WERI-Rb-1 (cell line): ENCODE measurements around the gene SCEL.

ENCODE experiments used
- DNase-seq: peaks from one replicate; pipeline ENCODE4 v3.0.0-alpha.2; 2020
- H3K27ac ChIP-seq: fragments of 250-450 bp; sonication (Bioruptor Pico); 2 replicates; pipeline ENCODE4 v1.5.1; 2020; ENCODE audit warnings: mild to moderate bottlenecking, moderate library complexity
- H3K27me3 ChIP-seq: fragments of 250-450 bp; sonication (Bioruptor Pico); 2 replicates; pipeline ENCODE4 v1.5.1; 2021; ENCODE audit warnings: mild to moderate bottlenecking, low read depth, moderate library complexity; ENCODE audit not compliant: insufficient read depth, severe bottlenecking
- H3K36me3 ChIP-seq: fragments of 250-450 bp; sonication (Bioruptor Pico); 2 replicates; pipeline ENCODE4 v1.5.1; 2020; ENCODE audit warnings: mild to moderate bottlenecking, moderate library complexity
- H3K4me3 ChIP-seq: 2 replicates; pipeline ENCODE4 v1.5.1; 2011; ENCODE audit warnings: low read depth, mild to moderate bottlenecking, control low read depth, low read length
- H3K9me3 ChIP-seq: fragments of 250-450 bp; sonication (Bioruptor Pico); 2 replicates; pipeline ENCODE4 v1.5.1; 2021; ENCODE audit warnings: mild to moderate bottlenecking, moderate library complexity; ENCODE audit not compliant: severe bottlenecking
- TF ChIP-seq, protein P1 (sequence below): IDR thresholded peaks from 2 replicates; pipeline ENCODE4 v1.5.1; 2011; ENCODE audit warnings: low read depth, mild to moderate bottlenecking, control low read depth, inconsistent platforms, low read length

Gene SCEL

GRCh38 chr13:77508959-77509620, 26.4 kb upstream of the SCEL start:
- Histone ChIP-seq H3K9me3 (no peaks in the 10 kb centered on the region), H3K4me3 (no peak overlapping the region), H3K27me3 (no peaks in the 10 kb centered on the region), H3K36me3 (no peaks in the 10 kb centered on the region), H3K27ac (no peak overlapping the region)
- no peak for DNase-seq
- TF ChIP-seq, protein P1, sequence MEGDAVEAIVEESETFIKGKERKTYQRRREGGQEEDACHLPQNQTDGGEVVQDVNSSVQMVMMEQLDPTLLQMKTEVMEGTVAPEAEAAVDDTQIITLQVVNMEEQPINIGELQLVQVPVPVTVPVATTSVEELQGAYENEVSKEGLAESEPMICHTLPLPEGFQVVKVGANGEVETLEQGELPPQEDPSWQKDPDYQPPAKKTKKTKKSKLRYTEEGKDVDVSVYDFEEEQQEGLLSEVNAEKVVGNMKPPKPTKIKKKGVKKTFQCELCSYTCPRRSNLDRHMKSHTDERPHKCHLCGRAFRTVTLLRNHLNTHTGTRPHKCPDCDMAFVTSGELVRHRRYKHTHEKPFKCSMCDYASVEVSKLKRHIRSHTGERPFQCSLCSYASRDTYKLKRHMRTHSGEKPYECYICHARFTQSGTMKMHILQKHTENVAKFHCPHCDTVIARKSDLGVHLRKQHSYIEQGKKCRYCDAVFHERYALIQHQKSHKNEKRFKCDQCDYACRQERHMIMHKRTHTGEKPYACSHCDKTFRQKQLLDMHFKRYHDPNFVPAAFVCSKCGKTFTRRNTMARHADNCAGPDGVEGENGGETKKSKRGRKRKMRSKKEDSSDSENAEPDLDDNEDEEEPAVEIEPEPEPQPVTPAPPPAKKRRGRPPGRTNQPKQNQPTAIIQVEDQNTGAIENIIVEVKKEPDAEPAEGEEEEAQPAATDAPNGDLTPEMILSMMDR = no peak

DNA sequence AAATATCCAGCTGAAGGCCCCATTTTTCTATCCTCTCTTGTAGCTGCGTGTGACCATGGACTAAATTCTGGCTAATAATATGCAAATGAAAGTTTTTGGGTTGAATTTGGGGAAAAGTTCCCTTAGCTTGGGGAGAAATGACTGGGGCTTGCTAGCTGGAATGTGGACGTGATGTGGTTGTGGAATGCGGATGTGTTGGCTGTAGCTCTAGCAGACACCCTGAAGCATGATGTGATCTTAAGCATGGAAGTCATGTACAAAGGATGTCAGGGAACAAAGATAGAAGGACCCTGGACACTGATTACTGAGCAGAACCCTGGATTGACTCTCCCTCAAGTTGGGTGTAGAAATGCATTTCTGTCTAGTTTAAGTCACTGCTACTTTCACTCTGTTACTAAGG, 25.4 kb upstream of the SCEL start:
- H3K27ac ChIP-seq = no peak overlapping the region
- H3K4me3 ChIP-seq = no peak overlapping the region
- no peaks in the 10 kb centered on the region for H3K9me3 ChIP-seq
- no peak for DNase-seq
- no peaks in the 10 kb centered on the region for H3K27me3 ChIP-seq
- TF ChIP-seq, protein P1 = no peak
- H3K36me3 ChIP-seq = no peaks in the 10 kb centered on the region

- Histone ChIP-seq H3K4me3 (no peak overlapping the region), H3K9me3 (no peaks in the 10 kb centered on the region), H3K27me3 (no peaks in the 10 kb centered on the region), H3K27ac (no peak overlapping the region), H3K36me3 (no peaks in the 10 kb centered on the region)
- TF ChIP-seq, protein P1 = no peak
- DNase-seq = no peak
These were observed 24.0 kb upstream of the SCEL start for GRCh38 chr13:77511552-77511951.

DNA sequence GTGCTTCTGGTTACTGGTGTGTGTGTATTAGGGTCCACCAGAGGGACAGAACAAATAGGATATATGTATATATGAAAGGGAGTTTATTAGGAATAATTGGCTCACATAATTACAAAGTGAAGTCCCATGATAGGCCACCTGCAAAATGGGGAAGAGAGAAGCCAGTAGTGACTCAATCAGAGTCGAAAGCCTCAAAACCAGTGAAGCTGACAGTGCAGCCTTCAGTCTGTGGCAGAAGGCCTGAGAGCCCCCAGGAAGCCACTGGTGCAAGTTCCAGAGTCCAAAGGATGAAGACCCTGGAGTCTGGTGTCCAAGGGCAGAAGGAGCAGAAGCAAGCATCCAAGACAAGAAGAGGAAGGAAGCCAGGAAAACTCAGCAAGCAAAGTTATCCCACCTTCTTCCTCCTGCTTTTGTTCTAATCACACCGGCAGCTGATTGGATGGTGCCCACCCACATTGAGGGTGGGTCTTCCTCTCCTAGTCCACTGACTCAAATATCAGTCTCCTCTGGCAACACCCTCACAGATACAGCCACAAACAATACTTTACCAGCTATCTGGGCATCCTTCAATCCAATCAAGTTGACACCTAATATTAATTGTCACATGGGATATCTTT, 21.7 kb upstream of the SCEL start:
- Histone ChIP-seq H3K27me3 (no peaks in the 10 kb centered on the region), H3K36me3 (no peaks in the 10 kb centered on the region), H3K9me3 (no peaks in the 10 kb centered on the region), H3K27ac (no peak overlapping the region), H3K4me3 (no peak overlapping the region)
- TF ChIP-seq, protein P1 = no peak
- DNase-seq = no peak

DNA sequence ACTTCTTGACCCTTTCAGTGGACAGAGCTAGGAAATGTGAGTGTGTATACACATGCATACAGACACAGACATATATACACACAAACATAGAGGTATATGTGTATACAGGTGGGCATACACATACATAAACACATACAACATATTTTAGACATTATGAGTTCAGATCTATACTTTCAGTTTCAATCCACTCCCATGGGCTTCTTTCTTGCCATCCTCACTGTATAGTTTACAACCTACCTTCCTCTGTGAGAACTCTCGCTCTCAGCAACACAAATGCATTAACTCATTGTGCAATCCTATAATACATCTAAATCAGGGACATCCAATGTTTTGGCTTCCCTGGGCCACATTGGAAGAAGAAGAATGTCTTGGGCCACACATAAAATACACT, 21.2 kb upstream of the SCEL start:
- no peak for DNase-seq
- Histone ChIP-seq H3K9me3 (no peaks in the 10 kb centered on the region), H3K4me3 (no peak overlapping the region), H3K27ac (no peak overlapping the region), H3K27me3 (no peaks in the 10 kb centered on the region), H3K36me3 (no peaks in the 10 kb centered on the region)
- TF ChIP-seq, protein P1 = no peak

DNA sequence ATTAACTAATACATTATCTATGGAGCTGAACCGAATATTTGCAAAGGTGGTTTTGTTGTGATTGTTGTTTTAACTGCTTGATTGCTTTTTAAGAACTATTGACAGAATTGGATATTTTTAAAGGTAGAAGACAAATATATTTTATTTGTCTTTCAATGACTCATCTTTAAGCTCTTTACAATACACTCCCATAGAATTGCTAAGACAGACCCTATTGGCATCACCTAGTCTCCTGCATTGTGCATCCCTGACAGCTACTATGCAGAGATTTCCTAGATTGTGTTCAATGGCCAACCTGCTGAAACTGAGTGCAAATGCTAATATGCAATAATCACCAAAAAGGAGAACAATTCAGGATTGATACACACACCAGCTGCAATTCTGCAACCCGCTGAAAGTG, 19.7 kb upstream of the SCEL start:
- no peak for DNase-seq
- no peak overlapping the region for H3K27ac ChIP-seq
- no peak overlapping the region for H3K4me3 ChIP-seq
- no peaks in the 10 kb centered on the region for H3K27me3 ChIP-seq
- no peaks in the 10 kb centered on the region for H3K36me3 ChIP-seq
- TF ChIP-seq, protein P1 = no peak
- H3K9me3 ChIP-seq = no peaks in the 10 kb centered on the region
